Stimulated activated CD4-positive, alpha-beta T cell treated with anti-CD3 and anti-CD28 coated beads, Interleukin-4, amount 100 ng/mL, for 48 hours (primary cell): Measurements from ENCODE around the gene PACS2.
A peak's percentile ranks its signal among the peaks of the same experiment; 100 is the strongest.
"Not testable (repeated sequence)": the region's sequence is repeated elsewhere in the genome, so short reads cannot be mapped to it uniquely, and the experiment has no call there.

Experiments
- DNase-seq, 2 donors: peaks; one replicate each; pipeline ENCODE4 v3.0.0-alpha.2; 2020; ENCODE audit warnings: low read depth in 2 of 2

The PACS2 gene

DNA sequence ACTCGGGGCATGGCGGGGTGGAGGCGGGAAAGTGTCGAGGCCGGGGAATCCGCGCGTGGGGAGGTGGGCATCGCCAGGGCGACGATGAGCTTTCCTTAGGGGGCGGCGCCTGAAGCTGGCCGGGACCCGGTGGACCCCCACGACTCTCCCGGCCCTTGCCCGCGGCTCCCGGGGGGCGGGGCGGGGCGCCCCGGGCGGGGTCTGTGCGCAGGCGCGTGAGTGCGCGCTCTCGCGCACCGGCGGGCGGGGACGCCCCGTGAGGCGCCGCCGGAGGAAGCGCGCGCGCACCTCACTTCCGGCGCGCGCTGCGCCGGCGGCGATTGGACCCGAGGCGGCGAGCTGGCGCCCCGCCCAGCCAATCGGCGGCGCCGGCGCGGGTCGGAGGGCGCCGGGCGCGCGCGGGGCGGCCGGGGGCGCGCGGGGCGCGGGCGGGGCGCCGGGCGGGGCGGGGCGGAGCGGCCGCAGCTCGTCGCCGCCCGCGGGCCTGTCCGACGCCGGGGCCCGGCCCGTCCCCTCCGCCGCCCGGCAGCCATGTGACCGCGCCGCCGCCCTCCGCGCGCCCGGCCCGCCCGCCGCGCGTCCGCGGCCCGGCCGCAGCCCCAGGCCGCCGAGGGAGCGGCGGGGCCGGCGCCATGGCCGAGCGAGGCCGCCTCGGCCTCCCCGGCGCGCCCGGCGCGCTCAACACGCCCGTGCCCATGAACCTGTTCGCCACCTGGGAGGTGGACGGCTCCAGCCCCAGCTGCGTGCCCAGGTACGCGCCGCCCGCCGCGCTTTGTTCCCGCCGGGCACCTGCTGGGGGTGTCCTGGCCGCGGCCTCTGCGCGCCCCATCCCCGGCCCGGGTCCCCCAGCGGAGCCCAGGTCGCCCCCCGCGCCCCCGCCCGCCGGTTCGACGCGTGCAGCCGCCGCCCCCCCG lies at the start of gene PACS2:
TSS of gene PACS2 (plus strand) at position 462 of the 914 bp plus-strand sequence. CDS start at position 633, 171 bp downstream.
- peak in 1 of 2 donors; percentile 58 for DNase-seq

DNA sequence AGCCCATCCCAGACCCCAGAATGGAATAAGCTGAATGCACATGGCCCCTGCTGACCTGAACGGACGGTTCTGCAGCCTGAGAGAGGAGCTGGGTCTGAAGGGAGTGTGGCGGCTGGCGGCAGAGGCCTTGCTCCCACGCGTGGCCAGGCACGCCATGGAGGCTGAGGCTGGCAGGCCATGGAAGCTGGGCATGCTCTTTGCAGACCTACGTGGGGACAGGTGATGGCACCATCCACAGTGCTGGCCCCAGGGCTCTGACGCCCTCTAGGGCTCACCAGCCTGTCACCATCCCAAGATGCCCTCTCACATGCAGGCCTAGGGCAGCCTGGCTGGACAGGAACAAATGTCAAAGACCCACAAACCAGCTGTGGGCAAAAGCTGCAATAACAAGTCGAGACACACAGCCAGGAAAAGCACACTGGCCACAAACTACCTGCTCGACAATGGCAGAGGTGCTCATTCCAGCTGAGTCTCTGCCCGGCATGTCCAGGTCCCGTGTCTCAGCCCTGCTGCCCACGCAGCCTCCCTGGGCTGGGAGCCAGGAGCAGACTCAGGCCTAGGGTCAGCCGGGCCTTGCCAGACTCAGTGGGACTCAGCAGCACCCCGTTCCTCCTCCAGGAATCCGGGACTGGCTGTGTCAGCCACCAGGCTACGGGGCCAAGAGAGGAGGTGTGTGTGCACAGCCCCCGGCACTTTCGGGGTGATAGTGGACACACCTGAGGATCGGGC lies 46.6 kb upstream of the PACS2 start:
- no peak for DNase-seq

GRCh38 chr14:105268736-105269354 lies 45.7 kb upstream of the PACS2 start:
- no peak for DNase-seq

GRCh38 chr14:105269405-105269804 lies 45.1 kb upstream of the PACS2 start:
- no peak for DNase-seq

- no peak for DNase-seq
These were observed 43.2 kb upstream of the PACS2 start for GRCh38 chr14:105271224-105271890.

- no peak for DNase-seq
These were observed 41.9 kb upstream of the PACS2 start for GRCh38 chr14:105272623-105273022.

GRCh38 chr14:105273062-105273461 lies 41.5 kb upstream of the PACS2 start:
- DNase-seq, result no peak

DNA sequence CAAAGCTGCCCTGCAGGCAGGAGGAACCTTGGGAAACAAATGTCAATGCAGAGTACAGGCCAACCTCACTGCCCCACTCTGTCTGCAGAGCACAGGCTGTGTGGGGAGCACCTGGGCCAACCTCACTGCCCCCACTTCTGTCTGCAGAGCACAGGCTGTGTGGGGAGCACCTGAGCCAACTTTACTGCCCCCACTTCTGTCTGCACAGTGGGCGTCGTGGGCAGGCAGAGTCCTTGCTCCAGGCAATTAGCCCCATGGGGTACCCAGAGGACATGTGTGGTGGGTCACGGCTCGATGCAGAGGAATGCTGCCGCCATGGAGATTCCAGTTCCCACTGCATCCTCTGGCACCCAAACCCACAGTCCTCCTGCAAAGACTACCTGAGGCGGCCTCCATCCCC lies 39.9 kb upstream of the PACS2 start:
- no peak for DNase-seq

DNA sequence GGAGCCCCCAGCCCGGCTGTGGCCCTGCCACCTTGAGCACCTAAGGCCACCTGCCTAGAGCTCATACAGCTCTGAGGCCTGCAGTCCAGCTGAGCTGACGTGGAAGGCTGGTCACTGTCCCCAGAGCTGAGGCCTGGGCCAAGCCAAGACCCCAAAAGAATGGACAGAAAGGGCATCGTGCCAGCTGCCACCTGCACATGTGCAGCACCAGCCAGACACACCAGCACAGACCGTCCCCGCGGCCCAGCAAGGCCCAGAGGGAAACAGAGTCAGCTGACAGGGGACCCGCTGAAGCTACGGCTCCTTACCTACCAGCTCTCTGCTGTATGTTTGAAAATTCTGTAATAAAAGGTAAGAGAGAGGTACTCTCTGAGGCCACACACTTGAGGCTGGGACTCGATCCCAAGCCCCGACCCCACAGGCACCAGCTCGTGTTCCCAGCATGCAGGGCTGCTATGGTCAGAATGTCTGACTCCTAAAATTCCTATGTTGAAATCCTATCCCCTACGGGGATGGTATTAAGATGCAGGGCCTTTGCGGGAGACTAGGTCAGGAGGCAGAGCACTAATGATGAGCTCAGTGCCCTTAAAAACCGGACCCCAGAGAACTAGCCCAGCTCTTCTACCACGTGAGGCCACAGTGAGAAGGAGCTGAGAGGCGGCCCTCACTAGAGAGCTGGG lies 39.1 kb upstream of the PACS2 start:
- DNase-seq, result no peak

DNA sequence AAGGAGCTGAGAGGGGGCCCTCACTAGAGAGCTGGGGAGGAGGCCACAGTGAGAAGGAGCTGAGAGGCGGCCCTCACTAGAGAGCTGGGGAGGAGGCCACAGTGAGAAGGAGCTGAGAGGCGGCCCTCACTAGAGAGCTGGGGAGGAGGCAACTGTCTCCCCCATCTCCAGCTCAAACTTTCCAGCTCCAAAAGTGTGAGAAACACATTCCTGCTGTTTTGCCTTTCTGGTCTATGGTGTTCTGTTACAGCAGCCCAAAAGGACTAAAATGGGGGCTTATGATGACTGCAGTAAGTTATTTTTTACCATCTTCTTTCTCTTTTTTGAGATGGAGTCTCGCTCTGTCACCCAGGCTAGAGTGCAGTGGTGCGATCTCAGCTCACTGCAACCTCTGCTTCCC lies 37.1 kb upstream of the PACS2 start:
- DNase-seq, result not testable (repeated sequence)

GRCh38 chr14:105279642-105280361 lies 34.7 kb upstream of the PACS2 start:
- no peak for DNase-seq

GRCh38 chr14:105280525-105280924 lies 34.0 kb upstream of the PACS2 start:
- no peak for DNase-seq

DNA sequence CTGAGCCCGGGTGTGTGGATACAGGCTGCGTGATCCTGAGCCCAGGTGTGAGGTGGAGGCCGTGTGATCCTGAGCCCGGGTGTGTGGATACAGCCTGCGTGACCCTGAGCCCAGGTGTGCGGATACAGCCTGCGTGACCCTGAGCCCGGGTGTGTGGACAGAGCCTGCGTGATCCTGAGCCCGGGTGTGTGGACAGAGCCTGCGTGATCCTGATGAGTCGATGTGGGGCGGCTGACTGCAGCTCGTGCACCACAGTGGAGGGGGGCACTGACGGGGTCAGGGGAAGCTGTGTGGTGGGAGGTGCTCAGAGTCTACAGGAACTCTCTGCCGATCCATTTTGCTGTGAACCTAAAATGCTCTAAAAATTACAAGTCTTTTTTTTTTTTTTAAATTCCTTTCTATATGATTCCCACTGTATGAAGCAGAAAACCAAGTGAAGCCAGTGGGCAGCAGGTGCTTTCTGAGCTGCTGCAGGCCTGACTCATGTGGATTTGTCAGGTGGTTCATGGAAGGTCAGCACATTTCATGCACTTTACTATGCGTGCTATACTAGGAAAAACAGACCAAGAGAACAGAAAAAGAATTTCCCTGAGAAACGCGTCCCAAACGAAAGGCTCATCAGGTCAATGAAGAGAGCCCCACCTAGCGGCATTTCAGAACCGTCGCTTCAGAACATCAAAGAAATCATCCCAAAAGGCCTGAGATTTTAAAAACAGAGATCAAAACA lies 33.0 kb upstream of the PACS2 start:
- DNase-seq, result no peak

DNA sequence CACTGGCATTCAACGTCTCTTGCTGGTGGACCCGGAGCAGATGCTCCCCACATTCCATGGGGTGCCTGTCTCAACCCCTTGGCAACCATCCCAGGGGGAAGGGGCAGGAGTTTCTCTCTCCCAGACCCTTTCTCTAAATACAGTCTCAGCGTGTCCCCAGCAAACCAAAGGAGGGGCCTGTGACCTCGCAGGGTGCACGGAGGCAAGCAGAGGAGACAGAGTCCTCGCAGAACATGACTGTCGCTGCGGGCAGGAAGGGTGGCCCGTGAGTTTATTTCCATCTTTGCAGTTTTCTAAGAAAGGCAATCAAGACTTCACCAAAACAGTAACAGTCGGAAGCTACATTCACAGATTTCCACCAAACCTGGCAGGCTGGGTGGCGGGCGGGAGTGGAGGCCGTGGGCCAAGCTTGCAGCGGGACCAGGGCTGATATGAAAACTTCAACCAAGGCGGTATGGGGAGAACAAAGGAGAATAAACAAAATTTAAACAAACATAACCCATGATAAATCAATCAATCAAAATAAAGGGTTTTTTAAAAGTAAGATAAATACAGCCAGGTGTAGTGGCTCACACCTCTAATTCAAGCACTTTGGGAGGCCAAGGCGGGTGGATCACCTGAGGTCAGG lies 32.3 kb upstream of the PACS2 start:
- DNase-seq, result no peak

- DNase-seq, result no peak
These were observed 31.5 kb upstream of the PACS2 start for GRCh38 chr14:105283028-105283427.

GRCh38 chr14:105283899-105284298 lies 30.6 kb upstream of the PACS2 start:
- DNase-seq, result no peak

- DNase-seq, result no peak
These were observed 29.4 kb upstream of the PACS2 start for GRCh38 chr14:105285174-105285573.

DNA sequence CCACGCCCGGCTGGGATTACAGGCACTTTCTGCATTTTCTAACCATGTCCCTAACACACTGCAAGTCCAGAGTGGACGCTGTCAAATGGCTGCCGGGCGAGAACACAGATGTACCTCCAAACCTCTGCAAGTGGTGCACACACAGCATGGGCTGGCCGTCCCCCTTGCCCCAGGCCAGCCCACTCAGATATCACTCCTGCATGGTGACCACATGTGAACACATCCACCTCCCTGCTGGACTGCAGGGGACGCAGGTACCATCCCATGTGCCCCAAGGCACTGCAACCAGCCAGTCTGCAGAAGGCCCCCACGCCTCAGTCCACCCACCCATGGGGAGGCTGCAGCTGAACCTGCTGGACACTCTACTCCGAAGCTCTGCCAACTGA lies 27.8 kb upstream of the PACS2 start:
- no peak for DNase-seq

GRCh38 chr14:105287249-105288102 lies 27.1 kb upstream of the PACS2 start:
- DNase-seq, result no peak
